Liver (tissue), 3 donors: Measurements from ENCODE around the gene UBN2.

Source experiments
- FOXA1 ChIP-seq: IDR thresholded peaks from 2 replicates; pipeline ENCODE4 v1.6.1; 2016; ENCODE audit warnings: antibody characterized with exemption
- GABPA ChIP-seq, 2 donors: IDR thresholded peaks in 1 of 2; conservative IDR thresholded peaks in 1 of 2; 2 replicates each; pipeline ENCODE4 v1.6.1; 2016; ENCODE audit warnings: antibody characterized with exemption in 2 of 2, mild to moderate bottlenecking in 1 of 2, moderate library complexity in 1 of 2
- HNF4G ChIP-seq: IDR thresholded peaks from 2 replicates; pipeline ENCODE4 v1.6.1; 2016; ENCODE audit warnings: antibody characterized with exemption
- JUND ChIP-seq, 2 donors: IDR thresholded peaks; 2 replicates each; pipeline ENCODE4 v1.6.1; 2016; ENCODE audit warnings: antibody characterized with exemption in 2 of 2
- SP1 ChIP-seq: IDR thresholded peaks from 2 replicates; pipeline ENCODE4 v1.6.1; 2018; ENCODE audit warnings: antibody characterized with exemption, mild to moderate bottlenecking
- YY1 ChIP-seq: IDR thresholded peaks from 2 replicates; pipeline ENCODE4 v1.6.1; 2016; ENCODE audit warnings: antibody characterized with exemption, mild to moderate bottlenecking
- TF ChIP-seq, protein P1 (sequence below): fragments of 150-350 bp; IDR thresholded peaks from 2 replicates; pipeline ENCODE4 v1.5.1; 2017; ENCODE audit warnings: improper control_type of control experiment, low read depth, low read length; ENCODE audit not compliant: missing input control
- TF ChIP-seq, protein P2 (sequence below): IDR thresholded peaks from 2 replicates; pipeline ENCODE4 v1.6.1; 2016; ENCODE audit warnings: antibody characterized with exemption
- TF ChIP-seq, protein P3 (sequence below): IDR thresholded peaks from 2 replicates; pipeline ENCODE4 v1.6.1; 2016; ENCODE audit warnings: antibody characterized with exemption
- donor health status: healthy.
- donor health status: healthy.

DNA sequence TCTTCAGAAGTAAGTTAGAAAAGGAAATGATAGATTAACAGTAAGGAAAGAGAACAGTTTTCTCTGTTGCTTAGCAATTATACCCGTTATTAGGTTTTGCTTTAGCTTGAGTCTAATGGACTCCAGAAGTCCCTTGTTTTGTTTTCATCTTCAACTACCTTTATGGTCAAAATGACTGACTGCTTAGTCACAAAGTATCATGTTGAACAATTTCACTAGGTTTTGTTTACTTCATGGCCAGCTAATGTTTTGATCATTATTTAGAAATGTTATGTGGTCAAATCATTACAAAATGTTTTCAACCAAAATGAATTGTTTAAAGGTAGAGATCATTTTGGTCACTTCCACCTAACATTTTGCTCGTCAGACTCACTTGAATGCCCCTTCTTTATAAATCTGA lies 1.9 kb downstream of the UBN2 start:
- TF ChIP-seq, protein P1, sequence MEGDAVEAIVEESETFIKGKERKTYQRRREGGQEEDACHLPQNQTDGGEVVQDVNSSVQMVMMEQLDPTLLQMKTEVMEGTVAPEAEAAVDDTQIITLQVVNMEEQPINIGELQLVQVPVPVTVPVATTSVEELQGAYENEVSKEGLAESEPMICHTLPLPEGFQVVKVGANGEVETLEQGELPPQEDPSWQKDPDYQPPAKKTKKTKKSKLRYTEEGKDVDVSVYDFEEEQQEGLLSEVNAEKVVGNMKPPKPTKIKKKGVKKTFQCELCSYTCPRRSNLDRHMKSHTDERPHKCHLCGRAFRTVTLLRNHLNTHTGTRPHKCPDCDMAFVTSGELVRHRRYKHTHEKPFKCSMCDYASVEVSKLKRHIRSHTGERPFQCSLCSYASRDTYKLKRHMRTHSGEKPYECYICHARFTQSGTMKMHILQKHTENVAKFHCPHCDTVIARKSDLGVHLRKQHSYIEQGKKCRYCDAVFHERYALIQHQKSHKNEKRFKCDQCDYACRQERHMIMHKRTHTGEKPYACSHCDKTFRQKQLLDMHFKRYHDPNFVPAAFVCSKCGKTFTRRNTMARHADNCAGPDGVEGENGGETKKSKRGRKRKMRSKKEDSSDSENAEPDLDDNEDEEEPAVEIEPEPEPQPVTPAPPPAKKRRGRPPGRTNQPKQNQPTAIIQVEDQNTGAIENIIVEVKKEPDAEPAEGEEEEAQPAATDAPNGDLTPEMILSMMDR: no peak
- TF ChIP-seq JUND (IDR thresholded peaks at IDR 0.05): no peak
- TF ChIP-seq GABPA (IDR thresholded peaks at IDR 0.05 in 1 of 2, conservative IDR thresholded peaks at IDR 0.05 in 1 of 2): no peak
- no peak for TF ChIP-seq HNF4G
- no peak for TF ChIP-seq SP1
- TF ChIP-seq FOXA1: no peak
- TF ChIP-seq YY1: no peak
- TF ChIP-seq, protein P2, sequence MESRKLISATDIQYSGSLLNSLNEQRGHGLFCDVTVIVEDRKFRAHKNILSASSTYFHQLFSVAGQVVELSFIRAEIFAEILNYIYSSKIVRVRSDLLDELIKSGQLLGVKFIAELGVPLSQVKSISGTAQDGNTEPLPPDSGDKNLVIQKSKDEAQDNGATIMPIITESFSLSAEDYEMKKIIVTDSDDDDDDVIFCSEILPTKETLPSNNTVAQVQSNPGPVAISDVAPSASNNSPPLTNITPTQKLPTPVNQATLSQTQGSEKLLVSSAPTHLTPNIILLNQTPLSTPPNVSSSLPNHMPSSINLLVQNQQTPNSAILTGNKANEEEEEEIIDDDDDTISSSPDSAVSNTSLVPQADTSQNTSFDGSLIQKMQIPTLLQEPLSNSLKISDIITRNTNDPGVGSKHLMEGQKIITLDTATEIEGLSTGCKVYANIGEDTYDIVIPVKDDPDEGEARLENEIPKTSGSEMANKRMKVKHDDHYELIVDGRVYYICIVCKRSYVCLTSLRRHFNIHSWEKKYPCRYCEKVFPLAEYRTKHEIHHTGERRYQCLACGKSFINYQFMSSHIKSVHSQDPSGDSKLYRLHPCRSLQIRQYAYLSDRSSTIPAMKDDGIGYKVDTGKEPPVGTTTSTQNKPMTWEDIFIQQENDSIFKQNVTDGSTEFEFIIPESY: no peak
- TF ChIP-seq, protein P3, sequence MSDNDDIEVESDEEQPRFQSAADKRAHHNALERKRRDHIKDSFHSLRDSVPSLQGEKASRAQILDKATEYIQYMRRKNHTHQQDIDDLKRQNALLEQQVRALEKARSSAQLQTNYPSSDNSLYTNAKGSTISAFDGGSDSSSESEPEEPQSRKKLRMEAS: no peak
